ENCODE results near the gene NELL1. TPM values are rescaled to one million over a fixed set of nuclear protein-coding genes. Genes with fewer than 3 reads are reported as not detected.

The NELL1 gene
- total RNA-seq, 1 experiment from 2014 or later, result not detected

DNA sequence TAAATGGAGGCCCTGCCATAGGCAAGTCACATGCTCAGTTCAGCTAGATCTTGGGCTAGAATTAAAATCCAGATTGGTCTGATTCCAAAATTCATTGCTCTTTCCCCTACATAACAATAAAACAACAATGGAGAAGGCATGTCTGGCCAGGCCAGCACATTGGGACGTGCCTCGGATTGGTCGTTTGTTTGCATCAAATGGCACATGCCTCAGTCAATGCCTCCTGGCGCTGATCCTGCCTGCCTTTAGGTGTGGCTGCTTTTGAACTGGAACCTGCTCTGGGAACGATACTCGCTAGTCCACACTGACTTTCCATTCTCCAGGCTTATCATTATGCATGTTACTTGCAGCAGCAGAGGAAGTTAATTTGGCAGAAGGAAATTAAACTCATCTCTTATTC lies 322.1 kb downstream of the NELL1 start:
- no TSS peak for BruUV-seq (replicated peaks)
- TF ChIP-seq, protein P1, sequence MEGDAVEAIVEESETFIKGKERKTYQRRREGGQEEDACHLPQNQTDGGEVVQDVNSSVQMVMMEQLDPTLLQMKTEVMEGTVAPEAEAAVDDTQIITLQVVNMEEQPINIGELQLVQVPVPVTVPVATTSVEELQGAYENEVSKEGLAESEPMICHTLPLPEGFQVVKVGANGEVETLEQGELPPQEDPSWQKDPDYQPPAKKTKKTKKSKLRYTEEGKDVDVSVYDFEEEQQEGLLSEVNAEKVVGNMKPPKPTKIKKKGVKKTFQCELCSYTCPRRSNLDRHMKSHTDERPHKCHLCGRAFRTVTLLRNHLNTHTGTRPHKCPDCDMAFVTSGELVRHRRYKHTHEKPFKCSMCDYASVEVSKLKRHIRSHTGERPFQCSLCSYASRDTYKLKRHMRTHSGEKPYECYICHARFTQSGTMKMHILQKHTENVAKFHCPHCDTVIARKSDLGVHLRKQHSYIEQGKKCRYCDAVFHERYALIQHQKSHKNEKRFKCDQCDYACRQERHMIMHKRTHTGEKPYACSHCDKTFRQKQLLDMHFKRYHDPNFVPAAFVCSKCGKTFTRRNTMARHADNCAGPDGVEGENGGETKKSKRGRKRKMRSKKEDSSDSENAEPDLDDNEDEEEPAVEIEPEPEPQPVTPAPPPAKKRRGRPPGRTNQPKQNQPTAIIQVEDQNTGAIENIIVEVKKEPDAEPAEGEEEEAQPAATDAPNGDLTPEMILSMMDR (IDR thresholded peaks at IDR 0.05), result no peak
- TF ChIP-seq SIN3A (IDR thresholded peaks at IDR 0.05; ENCODE audit: borderline replicate concordance, insufficient read depth, low read depth, low read length) (no peak), POLR2AphosphoS5 (IDR thresholded peaks at IDR 0.05; ENCODE audit: low read depth, low read length) (no peak), TCF7L2 (IDR thresholded peaks at IDR 0.05; ENCODE audit: low read depth, low read length) (no peak)
- TF ChIP-seq, protein P2, sequence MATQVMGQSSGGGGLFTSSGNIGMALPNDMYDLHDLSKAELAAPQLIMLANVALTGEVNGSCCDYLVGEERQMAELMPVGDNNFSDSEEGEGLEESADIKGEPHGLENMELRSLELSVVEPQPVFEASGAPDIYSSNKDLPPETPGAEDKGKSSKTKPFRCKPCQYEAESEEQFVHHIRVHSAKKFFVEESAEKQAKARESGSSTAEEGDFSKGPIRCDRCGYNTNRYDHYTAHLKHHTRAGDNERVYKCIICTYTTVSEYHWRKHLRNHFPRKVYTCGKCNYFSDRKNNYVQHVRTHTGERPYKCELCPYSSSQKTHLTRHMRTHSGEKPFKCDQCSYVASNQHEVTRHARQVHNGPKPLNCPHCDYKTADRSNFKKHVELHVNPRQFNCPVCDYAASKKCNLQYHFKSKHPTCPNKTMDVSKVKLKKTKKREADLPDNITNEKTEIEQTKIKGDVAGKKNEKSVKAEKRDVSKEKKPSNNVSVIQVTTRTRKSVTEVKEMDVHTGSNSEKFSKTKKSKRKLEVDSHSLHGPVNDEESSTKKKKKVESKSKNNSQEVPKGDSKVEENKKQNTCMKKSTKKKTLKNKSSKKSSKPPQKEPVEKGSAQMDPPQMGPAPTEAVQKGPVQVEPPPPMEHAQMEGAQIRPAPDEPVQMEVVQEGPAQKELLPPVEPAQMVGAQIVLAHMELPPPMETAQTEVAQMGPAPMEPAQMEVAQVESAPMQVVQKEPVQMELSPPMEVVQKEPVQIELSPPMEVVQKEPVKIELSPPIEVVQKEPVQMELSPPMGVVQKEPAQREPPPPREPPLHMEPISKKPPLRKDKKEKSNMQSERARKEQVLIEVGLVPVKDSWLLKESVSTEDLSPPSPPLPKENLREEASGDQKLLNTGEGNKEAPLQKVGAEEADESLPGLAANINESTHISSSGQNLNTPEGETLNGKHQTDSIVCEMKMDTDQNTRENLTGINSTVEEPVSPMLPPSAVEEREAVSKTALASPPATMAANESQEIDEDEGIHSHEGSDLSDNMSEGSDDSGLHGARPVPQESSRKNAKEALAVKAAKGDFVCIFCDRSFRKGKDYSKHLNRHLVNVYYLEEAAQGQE (IDR thresholded peaks at IDR 0.05; ENCODE audit: insufficient read depth in 1 of 2, low read depth in 2 of 2, low read length in 1 of 2), result no peak
- DNase-seq (ENCODE audit: low read depth, low spot score) (no peak), ATAC-seq (no peak)
- in situ Hi-C loops (cut with HindIII; ENCODE audit: low pct_unique_long_range_greater_than_20kb, low sequenced_read_pairs) (no loop called here), intact Hi-C loops (cut with micrococcal nuclease; ENCODE audit: unreplicated experiment) (loop anchor here (5.0 kb wide), 1 partner anchor 561 kb away; no protein-coding TSS in a partner anchor)
- H3K36me3 ChIP-seq (ENCODE audit: control insufficient read depth, insufficient read depth, low read length), result no peaks in the 10 kb centered on the region
- H3K9me3 ChIP-seq (ENCODE audit: control insufficient read depth, insufficient read depth, low read depth, low read length), result no peaks in the 10 kb centered on the region
- no peaks in the 10 kb centered on the region for H3K27me3 ChIP-seq (ENCODE audit: control insufficient read depth, insufficient read depth, low read length)
- ChIA-PET POLR2A (no interaction called here), CTCF (no interaction called here)
- no peaks in the 10 kb centered on the region for H3K4me1 ChIP-seq (ENCODE audit: control insufficient read depth, insufficient read depth, low read length)
- no peak overlapping the region for H3K27ac ChIP-seq (ENCODE audit: low read length)
- no peak overlapping the region for H3K4me3 ChIP-seq (ENCODE audit: low read depth in 2 of 2, low read length in 2 of 2)

DNA sequence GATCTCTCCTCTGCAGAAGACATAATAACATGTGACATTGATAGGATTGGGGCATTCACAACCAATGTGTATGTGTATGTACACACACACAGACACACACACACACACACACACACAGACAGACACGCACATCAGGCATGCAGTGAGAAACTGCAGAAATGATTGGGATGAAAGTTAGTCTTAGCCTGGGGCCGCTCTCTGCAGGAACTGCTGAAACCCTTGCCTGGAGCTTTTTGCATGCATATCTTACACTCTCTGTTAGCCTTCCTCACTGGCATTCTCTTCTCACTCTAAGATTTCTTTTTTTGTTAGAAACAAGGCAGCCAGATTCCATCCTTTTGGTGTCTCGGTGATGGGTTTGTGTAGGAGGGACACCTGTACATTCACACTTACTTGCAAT lies 337.9 kb downstream of the NELL1 start:
- ChIA-PET POLR2A (no interaction called here), CTCF (no interaction called here)
- Histone ChIP-seq H3K27ac (ENCODE audit: low read length) (no peak overlapping the region), H3K4me1 (ENCODE audit: control insufficient read depth, insufficient read depth, low read length) (no peaks in the 10 kb centered on the region), H3K9me3 (ENCODE audit: control insufficient read depth, insufficient read depth, low read depth, low read length) (no peaks in the 10 kb centered on the region), H3K4me3 (ENCODE audit: low read depth in 2 of 2, low read length in 2 of 2) (no peak overlapping the region), H3K27me3 (ENCODE audit: control insufficient read depth, insufficient read depth, low read length) (no peaks in the 10 kb centered on the region), H3K36me3 (ENCODE audit: control insufficient read depth, insufficient read depth, low read length) (no peaks in the 10 kb centered on the region)
- TF ChIP-seq POLR2AphosphoS5 (IDR thresholded peaks at IDR 0.05; ENCODE audit: low read depth, low read length) (no peak), SIN3A (IDR thresholded peaks at IDR 0.05; ENCODE audit: borderline replicate concordance, insufficient read depth, low read depth, low read length) (no peak), TCF7L2 (IDR thresholded peaks at IDR 0.05; ENCODE audit: low read depth, low read length) (no peak)
- TF ChIP-seq, protein P2 (IDR thresholded peaks at IDR 0.05; ENCODE audit: insufficient read depth in 1 of 2, low read depth in 2 of 2, low read length in 1 of 2), result no peak
- TF ChIP-seq, protein P1 (IDR thresholded peaks at IDR 0.05), result no peak
- BruUV-seq (replicated peaks), result no TSS peak
- in situ Hi-C loops (cut with HindIII; ENCODE audit: low pct_unique_long_range_greater_than_20kb, low sequenced_read_pairs) (no loop called here), intact Hi-C loops (cut with micrococcal nuclease; ENCODE audit: unreplicated experiment) (no loop called here)
- DNase-seq (ENCODE audit: low read depth, low spot score) (no peak), ATAC-seq (no peak)
